Endothelial cell of umbilical vein (primary cell): ENCODE results near the gene CRELD2.

ENCODE experiments used
- CTCF ChIP-seq, 2 donors: IDR thresholded peaks; 1 replicate in 1 of 2; 2 replicates in 1 of 2; pipeline ENCODE4 v1.5.1; 2011; ENCODE audit warnings: low read length in 2 of 2, mild to moderate bottlenecking in 2 of 2, moderate library complexity in 2 of 2, control low read depth in 1 of 2, inconsistent platforms in 1 of 2, low read depth in 1 of 2; ENCODE audit not compliant: insufficient read depth in 1 of 2; ENCODE audit errors: extremely low read depth in 1 of 2
- EZH2 ChIP-seq: IDR thresholded peaks from 2 replicates; pipeline ENCODE4 v1.6.1; 2012; ENCODE audit warnings: borderline replicate concordance, low read depth, mild to moderate bottlenecking, moderate library complexity, low read length, inconsistent platforms; ENCODE audit not compliant: severe bottlenecking
- MAX ChIP-seq: IDR thresholded peaks from 2 replicates; pipeline ENCODE4 v1.6.1; 2011; ENCODE audit not compliant: insufficient read depth, insufficient read length
- MYC ChIP-seq: IDR thresholded peaks from one replicate; pipeline ENCODE4 v1.6.1; 2011; ENCODE audit warnings: mild to moderate bottlenecking, low read depth, low read length
- POLR2A ChIP-seq: IDR thresholded peaks from 2 replicates; pipeline ENCODE4 v1.6.1; 2012; ENCODE audit warnings: low read depth, mild to moderate bottlenecking, control low read depth, low read length
- POLR2AphosphoS5 ChIP-seq: IDR thresholded peaks from 2 replicates; pipeline ENCODE4 v1.6.1; 2012; ENCODE audit warnings: low read depth, mild to moderate bottlenecking, control low read depth, low read length, moderate library complexity; ENCODE audit not compliant: insufficient read depth

- TF ChIP-seq CTCF (IDR thresholded peaks at IDR 0.05; ENCODE audit: extremely low read depth in 1 of 2, insufficient read depth in 1 of 2, low read depth in 1 of 2, low read length in 2 of 2) (no peak), EZH2 (no peak), MAX (no peak), POLR2AphosphoS5 (no peak), MYC (no peak), POLR2A (no peak)
Measured at GRCh38 chr22:49903322-49904039, 15.0 kb upstream of the CRELD2 start.
